Kidney (tissue), 14 donors: ENCODE results near the gene GRIP2. TPM values are rescaled to one million over a fixed set of nuclear protein-coding genes. Genes with fewer than 3 reads are reported as not detected.

Experiments used
- DNase-seq, 5 donors: peaks; one replicate each; pipeline ENCODE4 v3.0.0-alpha.2; 2013 to 2020
- FAIRE-seq: peaks from 2 replicates; lab custom pipeline; 2012; peaks lifted over from hg19 to GRCh38; lab: Jason Lieb, UNC
- H3K27ac ChIP-seq, 2 donors: one replicate each; pipeline ENCODE4 v1.7.0; 2013; ENCODE audit warnings: low read depth in 2 of 2, low read length in 2 of 2, inconsistent platforms in 1 of 2
- H3K27me3 ChIP-seq: one replicate; pipeline ENCODE4 v1.7.1; 2013; ENCODE audit warnings: low read length, inconsistent platforms; ENCODE audit not compliant: control insufficient read depth, insufficient read depth
- H3K36me3 ChIP-seq, 3 donors: one replicate each; pipeline versions ENCODE4 v1.7.0 to v1.7.1; 2013; ENCODE audit warnings: low read length in 3 of 3, control low read depth in 1 of 3, inconsistent platforms in 1 of 3; ENCODE audit not compliant: insufficient read depth in 3 of 3, control insufficient read depth in 2 of 3
- H3K4me1 ChIP-seq, 3 donors: one replicate each; pipeline versions ENCODE4 v1.7.0 to v1.7.1; 2013; ENCODE audit warnings: low read length in 3 of 3, inconsistent platforms in 1 of 3, low read depth in 1 of 3; ENCODE audit not compliant: control insufficient read depth in 2 of 3, insufficient read depth in 2 of 3
- H3K4me3 ChIP-seq, 3 donors: one replicate each; pipeline versions ENCODE4 v1.7.0 to v1.8.1; 2013; ENCODE audit warnings: low read length in 3 of 3, control low read depth in 1 of 3, inconsistent platforms in 1 of 3
- H3K9ac ChIP-seq, 3 donors: one replicate each; pipeline versions ENCODE4 v1.7.0 to v1.7.1; 2013; ENCODE audit warnings: low read length in 3 of 3, control low read depth in 1 of 3, inconsistent platforms in 1 of 3
- H3K9me3 ChIP-seq, 3 donors: one replicate each; pipeline versions ENCODE4 v1.7.0 to v1.7.1; 2013; ENCODE audit warnings: low read length in 3 of 3, control low read depth in 1 of 3, inconsistent platforms in 1 of 3; ENCODE audit not compliant: control insufficient read depth in 2 of 3, insufficient read depth in 1 of 3
- intact Hi-C: fragments of 100-400 bp; cut with DNase I; formaldehyde crosslinking; loops from one replicate; pipeline ENCODE4 v1.11.1; 2022
- polyA plus RNA-seq: library from polyadenylated mRNA; stranded (reverse); fragments of 350-450 nt; fragmentation: Illumina TruSeq; extraction: RNeasy Lipid Tissue Mini Kit (QIAGEN cat#74804); gene quantifications from one replicate; pipeline ENCODE4 v1.2.3, GENCODE V29; 2014; ENCODE audit warnings: low read depth, low replicate concordance; ENCODE audit not compliant: insufficient read depth
- total RNA-seq: library from RNA; stranded (reverse); fragmentation: NEBNext Ultra II Directional; extraction: Animal tissue kit (Norgen Biotek cat#: 25700); gene quantifications from one replicate; pipeline ENCODE4 v1.2.1, GENCODE V29; 2021
- TF ChIP-seq, protein P1 (sequence below): IDR thresholded peaks from 3 replicates; pipeline ENCODE4 v1.5.1; 2012; ENCODE audit warnings: mild to moderate bottlenecking, moderate library complexity, borderline replicate concordance; ENCODE audit not compliant: insufficient read depth; ENCODE audit errors: extremely low read depth
- donor health status: control.
- donor health status: control.
- donor health status: control.
- donor health status: control.
- donor health status: control.
- donor health status: DM: yes; HTN: yes; CAD: no.
- donor health status: Normal renal cell carcinoma (clear cell type).

GRIP2 gene
- total and polyA plus RNA-seq, 2 donors from 2014 or later, result 3.0 to 3.2 TPM

DNA sequence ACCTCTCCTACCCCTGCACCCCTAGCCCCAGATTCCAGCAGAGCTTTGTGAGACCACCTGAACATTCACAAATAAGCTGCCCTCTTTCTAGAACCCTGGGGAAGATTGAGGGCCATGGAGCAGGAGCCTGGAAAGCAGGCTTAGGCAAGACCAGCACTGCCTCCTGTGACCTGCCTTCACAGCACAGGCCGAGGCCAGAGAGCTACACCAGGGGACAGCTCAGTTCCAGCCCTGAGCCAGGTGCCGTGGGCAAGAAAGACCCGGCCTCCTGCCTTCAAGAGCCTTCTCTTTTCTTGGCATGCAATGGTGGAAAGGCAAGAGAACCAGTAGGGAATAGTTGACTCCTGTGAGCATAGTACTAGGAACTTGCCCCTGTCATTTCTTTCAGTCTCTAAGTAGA lies 89.6 kb downstream of the GRIP2 start:
- intact Hi-C loops, result no loop called here
- DNase-seq (no peak), FAIRE-seq (no peak)
- Histone ChIP-seq H3K36me3 (peaks cover 15 to 36% (median 36%) of the 10 kb centered on the region in 3 donors), H3K9me3 (no peaks in the 10 kb centered on the region), H3K27ac (no peak overlapping the region), H3K9ac (no peak overlapping the region), H3K4me1 (peaks cover 0 to 21% (median 11%) of the 10 kb centered on the region in 3 donors), H3K4me3 (no peak overlapping the region), H3K27me3 (no peaks in the 10 kb centered on the region)
- TF ChIP-seq, protein P1, sequence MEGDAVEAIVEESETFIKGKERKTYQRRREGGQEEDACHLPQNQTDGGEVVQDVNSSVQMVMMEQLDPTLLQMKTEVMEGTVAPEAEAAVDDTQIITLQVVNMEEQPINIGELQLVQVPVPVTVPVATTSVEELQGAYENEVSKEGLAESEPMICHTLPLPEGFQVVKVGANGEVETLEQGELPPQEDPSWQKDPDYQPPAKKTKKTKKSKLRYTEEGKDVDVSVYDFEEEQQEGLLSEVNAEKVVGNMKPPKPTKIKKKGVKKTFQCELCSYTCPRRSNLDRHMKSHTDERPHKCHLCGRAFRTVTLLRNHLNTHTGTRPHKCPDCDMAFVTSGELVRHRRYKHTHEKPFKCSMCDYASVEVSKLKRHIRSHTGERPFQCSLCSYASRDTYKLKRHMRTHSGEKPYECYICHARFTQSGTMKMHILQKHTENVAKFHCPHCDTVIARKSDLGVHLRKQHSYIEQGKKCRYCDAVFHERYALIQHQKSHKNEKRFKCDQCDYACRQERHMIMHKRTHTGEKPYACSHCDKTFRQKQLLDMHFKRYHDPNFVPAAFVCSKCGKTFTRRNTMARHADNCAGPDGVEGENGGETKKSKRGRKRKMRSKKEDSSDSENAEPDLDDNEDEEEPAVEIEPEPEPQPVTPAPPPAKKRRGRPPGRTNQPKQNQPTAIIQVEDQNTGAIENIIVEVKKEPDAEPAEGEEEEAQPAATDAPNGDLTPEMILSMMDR, result no peak

DNA sequence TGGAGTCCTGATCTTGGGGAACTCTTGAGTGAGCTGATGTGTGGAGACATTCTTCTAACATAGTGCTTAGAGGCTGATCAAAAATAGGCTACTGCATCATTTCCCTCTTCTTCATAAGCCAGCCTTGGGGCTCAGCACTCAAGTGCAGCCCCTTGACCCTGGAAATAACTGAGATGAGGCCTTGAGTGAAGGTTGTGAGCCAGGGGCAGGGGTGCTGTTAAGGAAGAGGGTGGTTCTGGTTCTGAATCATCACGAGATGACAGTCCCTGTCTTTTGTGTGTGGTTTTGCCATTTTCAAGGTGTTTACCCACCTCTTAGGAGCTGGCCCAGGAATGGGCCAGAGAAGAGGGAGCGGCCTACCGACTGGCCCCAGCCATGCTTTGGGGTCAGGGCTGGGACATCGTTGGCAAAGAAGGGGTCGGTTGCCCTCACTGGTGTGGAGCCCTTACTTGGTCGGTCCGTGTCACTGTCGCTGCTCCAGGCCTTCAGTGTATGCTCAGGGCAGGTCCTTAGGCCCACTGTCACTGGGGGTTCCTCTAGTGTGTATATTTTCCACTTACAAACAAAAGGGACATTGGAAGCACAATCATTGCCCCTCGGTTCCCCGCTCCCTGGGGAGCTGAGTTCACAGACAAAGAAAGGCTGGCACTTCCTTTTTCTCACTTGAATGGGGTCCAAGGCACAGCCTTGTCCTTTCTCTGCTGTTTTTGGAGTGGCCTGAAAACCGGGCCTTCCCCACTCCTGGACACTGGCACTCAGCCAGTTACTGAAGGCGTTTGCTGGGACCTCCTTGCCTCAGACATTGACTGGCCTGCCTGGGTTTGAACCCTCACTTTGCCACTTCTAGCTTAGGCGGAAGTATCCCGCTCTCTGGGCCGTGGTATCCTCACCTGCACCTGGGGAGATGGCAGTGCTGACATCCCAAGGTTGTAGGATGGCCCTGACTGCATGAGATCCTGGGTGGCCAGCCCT lies 91.1 kb downstream of the GRIP2 start:
- DNase-seq (no peak), FAIRE-seq (no peak)
- Histone ChIP-seq H3K27me3 (no peaks in the 10 kb centered on the region), H3K9ac (no peak overlapping the region), H3K36me3 (peaks cover 15 to 37% (median 36%) of the 10 kb centered on the region in 3 donors), H3K9me3 (no peaks in the 10 kb centered on the region), H3K27ac (no peak overlapping the region), H3K4me1 (peaks cover 0 to 13% (median 11%) of the 10 kb centered on the region in 3 donors), H3K4me3 (no peak overlapping the region)
- TF ChIP-seq, protein P1, result no peak
- intact Hi-C loops, result no loop called here

DNA sequence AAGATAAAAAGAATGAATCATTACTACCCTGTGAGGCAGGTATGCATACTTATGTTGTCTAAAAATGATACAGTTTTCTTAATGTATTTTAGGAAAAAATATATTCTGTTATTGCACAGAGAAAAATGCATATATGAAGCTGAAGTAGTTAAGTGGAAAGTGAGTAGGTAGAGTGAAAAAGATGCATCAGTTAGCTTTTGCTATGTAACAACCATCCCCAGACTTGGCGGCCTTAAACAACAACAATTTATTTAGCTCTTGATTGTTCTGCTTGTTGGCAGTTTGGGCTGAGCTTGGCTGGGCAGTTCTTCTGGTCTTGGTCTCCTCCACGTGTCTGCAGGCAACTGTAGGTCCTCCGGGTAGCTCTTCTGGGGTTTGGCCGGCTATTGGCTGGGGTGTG lies 92.1 kb downstream of the GRIP2 start:
- no peaks in the 10 kb centered on the region for H3K9me3 ChIP-seq
- H3K27me3 ChIP-seq, result no peaks in the 10 kb centered on the region
- peaks cover 15 to 40% (median 36%) of the 10 kb centered on the region in 3 donors for H3K36me3 ChIP-seq
- intact Hi-C loops, result no loop called here
- FAIRE-seq (no peak), DNase-seq (no peak)
- no peak overlapping the region for H3K4me3 ChIP-seq
- TF ChIP-seq, protein P1, result no peak
- peaks cover 0 to 11% (median 9%) of the 10 kb centered on the region in 3 donors for H3K4me1 ChIP-seq
- H3K27ac ChIP-seq, result no peak overlapping the region
- H3K9ac ChIP-seq, result no peak overlapping the region
